Lower leg skin (tissue), 4 donors: ENCODE data around the gene RPL6. TPM values are rescaled to one million over a fixed set of nuclear protein-coding genes. Genes with fewer than 3 reads are reported as not detected.
"Not testable (repeated sequence)": the region's sequence is repeated elsewhere in the genome, so short reads cannot be mapped to it uniquely, and the experiment has no call there.

Experiments used
- DNase-seq, 2 donors: peaks; one replicate each; pipeline ENCODE4 v3.0.0-alpha.2; 2019; ENCODE audit warnings: low spot score in 2 of 2
- H3K4me3 ChIP-seq: fragments of 200-600 bp; sonication (generic); 2 replicates; pipeline ENCODE4 v1.5.1; 2017; ENCODE audit warnings: mild to moderate bottlenecking, low read depth; ENCODE audit not compliant: poor library complexity, severe bottlenecking
- CTCF ChIP-seq, 3 donors: fragments of 450-650 bp; IDR thresholded peaks; one replicate each; pipeline ENCODE4 v1.5.1; 2016; ENCODE audit warnings: antibody characterized with exemption in 3 of 3, mild to moderate bottlenecking in 3 of 3, moderate library complexity in 2 of 3
- POLR2A ChIP-seq, 2 donors: fragments of 450-650 bp; IDR thresholded peaks; one replicate each; pipeline ENCODE4 v1.6.1; 2016 to 2017; ENCODE audit warnings: antibody characterized with exemption in 2 of 2, mild to moderate bottlenecking in 1 of 2, moderate library complexity in 1 of 2
- WGBS, 2 donors: methylation state at CpG; one replicate each; pipeline ENCODE4 v1.1.5; 2018; 5-methylcytosine and 5-hydroxymethylcytosine counted together
- intact Hi-C: fragments of 100-400 bp; cut with DNase I; formaldehyde crosslinking; loops from one replicate; pipeline ENCODE4 v1.15.0; 2023; ENCODE audit warnings: low total_unique reads
- total RNA-seq, 4 donors: library from RNA; depleted of rRNA; stranded (reverse); fragments of >200 nt; gene quantifications; one replicate each; pipeline ENCODE4 v1.1.0, GENCODE V29; 2016

RPL6 gene
- total RNA-seq, 4 donors from 2014 or later = 1,306 to 1,912 (median 1,660) TPM

GRCh38 chr12:112413855-112414625, 4.6 kb upstream of the RPL6 start:
- no peak overlapping the region for H3K4me3 ChIP-seq
- 47 to 54% methylated on average over 2 of the region's 2 CpGs for WGBS, 2 donors
- DNase-seq = no peak
- intact Hi-C loops = no loop called here
- TF ChIP-seq POLR2A (IDR thresholded peaks at IDR 0.05) (no peak), CTCF (IDR thresholded peaks at IDR 0.05) (no peak)

- 90 to 93% methylated on average over 14 of the region's 14 CpGs for WGBS, 2 donors
- DNase-seq = no peak
- intact Hi-C loops = no loop called here
- no peak for TF ChIP-seq POLR2A (IDR thresholded peaks at IDR 0.05)
- TF ChIP-seq CTCF (IDR thresholded peaks at IDR 0.05) = no peak
- H3K4me3 ChIP-seq = no peak overlapping the region
Observed at GRCh38 chr12:112409906-112410244, 470 bp upstream of the RPL6 start.

GRCh38 chr12:112408621-112409020, 784 bp downstream of the RPL6 start:
- intact Hi-C loops = no loop called here
- 15 to 16% methylated on average over 5 of the region's 5 CpGs for WGBS, 2 donors
- TF ChIP-seq POLR2A (IDR thresholded peaks at IDR 0.05) = no peak
- TF ChIP-seq CTCF (IDR thresholded peaks at IDR 0.05) = no peak
- H3K4me3 ChIP-seq = peak overlapping the region; percentile 88
- DNase-seq = peak in 1 of 2 donors; percentile 31

GRCh38 chr12:112407683-112408082, 1.7 kb downstream of the RPL6 start:
- H3K4me3 ChIP-seq, intact Hi-C loops: not testable (repeated sequence)
- 79 to 81% methylated on average over 6 of the region's 6 CpGs for WGBS, 2 donors
- peak in 1 of 2 donors; percentile 18 for DNase-seq

- peak in 1 of 2 donors; percentile 62 for DNase-seq
- WGBS, 2 donors = 79 to 81% methylated on average over 11 of the region's 11 CpGs
- TF ChIP-seq POLR2A (IDR thresholded peaks at IDR 0.05) (no peak), CTCF (IDR thresholded peaks at IDR 0.05) (no peak)
- H3K4me3 ChIP-seq = no peak overlapping the region
- intact Hi-C loops = no loop called here
Observed at GRCh38 chr12:112406519-112407488, 2.6 kb downstream of the RPL6 start.

- intact Hi-C loops = no loop called here
- TF ChIP-seq POLR2A (IDR thresholded peaks at IDR 0.05) = no peak
- TF ChIP-seq CTCF (IDR thresholded peaks at IDR 0.05) = no peak
- no peak for DNase-seq
- 58 to 61% methylated on average over 5 of the region's 5 CpGs for WGBS, 2 donors
- H3K4me3 ChIP-seq = no peak overlapping the region
Observed at GRCh38 chr12:112401903-112402498, 7.4 kb downstream of the RPL6 start.
